Endodermal cell (in vitro differentiated cells): Measurements from ENCODE around the gene EIPR1. TPM values are rescaled to one million over a fixed set of nuclear protein-coding genes. Genes with fewer than 3 reads are reported as not detected.
"Not testable (repeated sequence)": the region's sequence is repeated elsewhere in the genome, so short reads cannot be mapped to it uniquely, and the experiment has no call there.

Experiments
- DNase-seq: peaks from one replicate; pipeline ENCODE4 v3.0.0-alpha.2; 2017
- H3K27ac ChIP-seq: 2 replicates; pipeline ENCODE4 v1.5.1; 2013; ENCODE audit warnings: mild to moderate bottlenecking, low read depth, low read length, moderate library complexity
- H3K27me3 ChIP-seq: 2 replicates; pipeline ENCODE4 v1.6.1; 2013; ENCODE audit warnings: mild to moderate bottlenecking, low read length, moderate library complexity; ENCODE audit not compliant: insufficient read depth, control insufficient read depth, poor library complexity, severe bottlenecking
- H3K36me3 ChIP-seq: 2 replicates; pipeline ENCODE4 v1.7.0; 2013; ENCODE audit warnings: mild to moderate bottlenecking, low read length, moderate library complexity; ENCODE audit not compliant: control insufficient read depth, insufficient read depth
- H3K4me1 ChIP-seq: one replicate; pipeline ENCODE4 v1.7.0; 2013; ENCODE audit warnings: low read length; ENCODE audit not compliant: control insufficient read depth, insufficient read depth
- H3K4me3 ChIP-seq: 2 replicates; pipeline ENCODE4 v1.5.1; 2013; ENCODE audit warnings: mild to moderate bottlenecking, low read length, moderate library complexity
- H3K9ac ChIP-seq: 2 replicates; pipeline ENCODE4 v1.6.1; 2013; ENCODE audit warnings: mild to moderate bottlenecking, low read length, moderate library complexity; ENCODE audit not compliant: poor library complexity, severe bottlenecking; ENCODE audit errors: extremely low read depth
- H3K9me3 ChIP-seq: 2 replicates; pipeline ENCODE4 v1.6.1; 2013; ENCODE audit warnings: mild to moderate bottlenecking, low read length, moderate library complexity; ENCODE audit not compliant: control insufficient read depth
- H3K27ac Mint-ChIP-seq: 2 replicates; pipeline ENCODE4 v1.8.0; 2020; ENCODE audit warnings: mixed read lengths
- H3K27me3 Mint-ChIP-seq: 2 replicates; pipeline ENCODE4 v1.8.0; 2021; ENCODE audit warnings: mild to moderate bottlenecking, mixed read lengths; ENCODE audit not compliant: insufficient read depth
- H3K36me3 Mint-ChIP-seq: 2 replicates; pipeline ENCODE4 v1.8.0; 2020; ENCODE audit warnings: low read depth, mixed read lengths
- H3K4me1 Mint-ChIP-seq: 2 replicates; pipeline ENCODE4 v1.8.0; 2020; ENCODE audit warnings: mixed read lengths
- H3K4me3 Mint-ChIP-seq: 2 replicates; pipeline ENCODE4 v1.8.0; 2020; ENCODE audit warnings: mild to moderate bottlenecking, moderate library complexity, mixed read lengths
- H3K9me3 Mint-ChIP-seq: 2 replicates; pipeline ENCODE4 v1.8.0; 2020; ENCODE audit warnings: mild to moderate bottlenecking, mixed read lengths
- CTCF ChIP-seq: fragments of 200-600 bp; sonication (generic); conservative IDR thresholded peaks from 2 replicates; pipeline ENCODE4 v1.5.0; 2021; ENCODE audit warnings: antibody characterized with exemption, mild to moderate bottlenecking
- WGBS, 2 experiments: methylation state at CpG; one replicate each; pipeline versions ENCODE4 v1.1.5 to v1.1.7; 2013; ENCODE audit warnings: missing lambda C conversion rate in 2 of 2, mixed read lengths in 1 of 2; ENCODE audit not compliant: insufficient coverage in 1 of 2, insufficient read length in 1 of 2; 5-methylcytosine and 5-hydroxymethylcytosine counted together
- total RNA-seq, 2 donors: library from RNA; stranded (reverse); fragmentation: NEBNext Ultra II Directional in 1 of 2; extraction: Animal tissue kit (Norgen Biotek cat#: 25700) in 1 of 2; gene quantifications; 2 replicates in 1 of 2; 3 replicates in 1 of 2; pipeline ENCODE4 v1.2.1, GENCODE V29; 2021

The EIPR1 gene
- total RNA-seq, 2 donors from 2014 or later = 30.1 to 36.8 TPM

- no peak overlapping the region for H3K27ac ChIP-seq
- no peak overlapping the region for H3K4me3 Mint-ChIP-seq
Measured at GRCh38 chr2:3199627-3200345, 177.8 kb downstream of the EIPR1 start.

GRCh38 chr2:3198671-3199192 lies 178.9 kb downstream of the EIPR1 start:
- H3K27ac ChIP-seq, H3K9ac ChIP-seq, H3K4me1 Mint-ChIP-seq, H3K27me3 ChIP-seq, H3K4me1 ChIP-seq, H3K9me3 ChIP-seq, DNase-seq, H3K27me3 Mint-ChIP-seq, H3K4me3 Mint-ChIP-seq, H3K4me3 ChIP-seq, H3K27ac Mint-ChIP-seq: not testable (repeated sequence)
- H3K36me3 Mint-ChIP-seq = peaks cover 42% of the 10 kb centered on the region
- H3K9me3 Mint-ChIP-seq = peaks cover 19% of the 10 kb centered on the region
- H3K36me3 ChIP-seq = peaks cover 14% of the 10 kb centered on the region
- 80 to 83% methylated on average over 5 to 8 of the region's 10 CpGs for WGBS, 2 experiments

More at GRCh38 chr2:3199627-3200345, 177.8 kb downstream of the EIPR1 start:
- Histone ChIP-seq H3K4me3 (no peak overlapping the region), H3K27me3 (no peaks in the 10 kb centered on the region), H3K36me3 (peaks cover 13% of the 10 kb centered on the region), H3K9me3 (peaks cover 6% of the 10 kb centered on the region), H3K9ac (no peak overlapping the region), H3K4me1 (no peaks in the 10 kb centered on the region)
- Mint-ChIP-seq H3K27ac (no peak overlapping the region), H3K4me1 (no peaks in the 10 kb centered on the region), H3K36me3 (peaks cover 37% of the 10 kb centered on the region), H3K9me3 (peaks cover 19% of the 10 kb centered on the region), H3K27me3 (no peaks in the 10 kb centered on the region)
- no peak for TF ChIP-seq CTCF
- 87 to 100% methylated on average over 1 to 12 of the region's 12 CpGs for WGBS, 2 experiments
- DNase-seq = no peak

- H3K27me3 ChIP-seq = no peaks in the 10 kb centered on the region
- H3K4me1 Mint-ChIP-seq = no peaks in the 10 kb centered on the region
- no peak overlapping the region for H3K27ac ChIP-seq
- H3K9me3 Mint-ChIP-seq = peaks cover 19% of the 10 kb centered on the region
- peak; percentile 76 for DNase-seq
- H3K4me3 Mint-ChIP-seq = no peak overlapping the region
- H3K27me3 Mint-ChIP-seq = no peaks in the 10 kb centered on the region
- no peak overlapping the region for H3K4me3 ChIP-seq
- no peak overlapping the region for H3K27ac Mint-ChIP-seq
- no peak overlapping the region for H3K9ac ChIP-seq
- peaks cover 42% of the 10 kb centered on the region for H3K36me3 Mint-ChIP-seq
- 82 to 91% methylated on average over 11 of the region's 11 CpGs for WGBS, 2 experiments
- H3K36me3 ChIP-seq = peaks cover 20% of the 10 kb centered on the region
- no peaks in the 10 kb centered on the region for H3K4me1 ChIP-seq
- peaks cover 6% of the 10 kb centered on the region for H3K9me3 ChIP-seq
- peak; percentile 63 for TF ChIP-seq CTCF
Measured at GRCh38 chr2:3198119-3198518, 179.5 kb downstream of the EIPR1 start.
